Activated B cell treated with CpG ODN at 0.5 μM for 24 hours (primary cell): ENCODE data around the gene UBASH3A. TPM values are rescaled to one million over a fixed set of nuclear protein-coding genes. Genes with fewer than 3 reads are reported as not detected.

Experiments used
- ATAC-seq: fragments of 200-7000 bp; cut with Tn5 transposase; one replicate; pipeline ENCODE4 v1.10.0; 2021; ENCODE audit warnings: low read depth, mild to moderate bottlenecking, moderate library complexity
- CTCF ChIA-PET: fragments of 350-600 bp; sonication (Branson Sonifier 250); formaldehyde crosslinking; loops from one replicate; lab custom pipeline; 2021; ENCODE audit warnings: antibody characterized with exemption; lab: Charles Lee
- POLR2A ChIA-PET: fragments of 350-600 bp; sonication (Branson Sonifier 250); formaldehyde crosslinking; loops from one replicate; lab custom pipeline; 2021; ENCODE audit warnings: antibody characterized with exemption; lab: Charles Lee
- DNase-seq: peaks from one replicate; pipeline ENCODE4 v3.0.0; 2022
- H3K27ac Mint-ChIP-seq: one replicate; pipeline ENCODE4 v1.8.0; 2020; ENCODE audit warnings: mixed read lengths
- H3K27me3 Mint-ChIP-seq: one replicate; pipeline ENCODE4 v1.8.0; 2021; ENCODE audit warnings: mixed read lengths
- H3K36me3 Mint-ChIP-seq: one replicate; pipeline ENCODE4 v1.8.0; 2021; ENCODE audit warnings: low read depth, mixed read lengths
- H3K4me1 Mint-ChIP-seq: one replicate; pipeline ENCODE4 v1.8.0; 2021; ENCODE audit warnings: mixed read lengths
- H3K4me3 Mint-ChIP-seq: one replicate; pipeline ENCODE4 v1.8.0; 2020; ENCODE audit warnings: mild to moderate bottlenecking, mixed read lengths
- H3K9me3 Mint-ChIP-seq: one replicate; pipeline ENCODE4 v1.8.0; 2020; ENCODE audit warnings: mixed read lengths
- CTCF ChIP-seq: fragments of 200-600 bp; IDR thresholded peaks from one replicate; pipeline ENCODE4 v1.8.0; 2022; ENCODE audit warnings: antibody characterized with exemption, mild to moderate bottlenecking
- intact Hi-C: fragments of 100-400 bp; cut with micrococcal nuclease; formaldehyde crosslinking; loops from one replicate; pipeline ENCODE4 v1.15.1; 2024
- total RNA-seq: library from RNA; stranded (reverse); gene quantifications from 2 replicates; pipeline ENCODE4 v1.2.3, GENCODE V29; 2022

UBASH3A gene
- total RNA-seq, 1 donor from 2014 or later: not detected

GRCh38 chr21:42433946-42434551, 30.3 kb downstream of the UBASH3A start:
- peaks cover 15% of the 10 kb centered on the region for H3K9me3 Mint-ChIP-seq
- no peaks in the 10 kb centered on the region for H3K4me1 Mint-ChIP-seq
- ATAC-seq (no peak), DNase-seq (no peak)
- H3K4me3 Mint-ChIP-seq: no peak overlapping the region
- intact Hi-C loops: no loop called here
- peaks cover 25% of the 10 kb centered on the region for H3K27me3 Mint-ChIP-seq
- H3K27ac Mint-ChIP-seq: no peak overlapping the region
- H3K36me3 Mint-ChIP-seq: no peaks in the 10 kb centered on the region
- CTCF ChIA-PET: no interaction called here
- POLR2A ChIA-PET: no interaction called here
- TF ChIP-seq CTCF: no peak

- intact Hi-C loops: no loop called here
- no peak for TF ChIP-seq CTCF
- CTCF ChIA-PET: no interaction called here
- H3K27me3 Mint-ChIP-seq: peaks cover 26% of the 10 kb centered on the region
- H3K27ac Mint-ChIP-seq: no peak overlapping the region
- H3K4me1 Mint-ChIP-seq: peaks cover 2% of the 10 kb centered on the region
- ATAC-seq (no peak), DNase-seq (no peak)
- H3K36me3 Mint-ChIP-seq: no peaks in the 10 kb centered on the region
- H3K9me3 Mint-ChIP-seq: peaks cover 15% of the 10 kb centered on the region
- POLR2A ChIA-PET: no interaction called here
- H3K4me3 Mint-ChIP-seq: no peak overlapping the region
Measured at GRCh38 chr21:42434884-42435283, 31.2 kb downstream of the UBASH3A start.

GRCh38 chr21:42435401-42435800, 31.7 kb downstream of the UBASH3A start:
- no peak for TF ChIP-seq CTCF
- ATAC-seq (no peak), DNase-seq (no peak)
- Mint-ChIP-seq H3K9me3 (peaks cover 15% of the 10 kb centered on the region), H3K36me3 (no peaks in the 10 kb centered on the region), H3K27me3 (peaks cover 26% of the 10 kb centered on the region), H3K4me1 (peaks cover 7% of the 10 kb centered on the region), H3K4me3 (no peak overlapping the region), H3K27ac (no peak overlapping the region)
- POLR2A ChIA-PET: no interaction called here
- CTCF ChIA-PET: no interaction called here
- intact Hi-C loops: no loop called here

DNA sequence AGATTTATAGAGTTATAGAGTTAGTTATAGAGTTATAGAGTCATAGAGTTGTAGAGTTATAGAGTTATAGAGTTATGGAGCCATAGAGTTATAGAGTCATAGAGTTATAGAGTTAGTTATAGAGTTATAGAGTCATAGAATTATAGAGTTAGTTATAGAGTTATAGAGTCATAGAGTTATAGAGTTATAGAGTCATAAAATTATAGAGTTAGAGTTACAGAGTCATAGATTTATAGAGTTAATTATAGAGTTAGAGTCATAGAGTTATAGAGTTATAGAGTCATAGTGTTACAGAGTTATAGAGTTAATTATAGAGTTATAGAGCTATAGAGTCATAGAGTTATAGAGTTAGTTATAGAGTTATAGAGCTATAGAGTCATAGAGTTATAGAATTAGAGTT, 32.1 kb downstream of the UBASH3A start:
- Mint-ChIP-seq H3K4me1 (peaks cover 10% of the 10 kb centered on the region), H3K36me3 (no peaks in the 10 kb centered on the region), H3K27me3 (peaks cover 26% of the 10 kb centered on the region), H3K9me3 (peaks cover 15% of the 10 kb centered on the region), H3K27ac (no peak overlapping the region), H3K4me3 (no peak overlapping the region)
- ATAC-seq: no peak
- POLR2A ChIA-PET: no interaction called here
- TF ChIP-seq CTCF: no peak
- CTCF ChIA-PET: no interaction called here
- intact Hi-C loops: no loop called here
- DNase-seq: no peak

- Mint-ChIP-seq H3K4me3 (no peak overlapping the region), H3K27me3 (peaks cover 23% of the 10 kb centered on the region), H3K27ac (no peak overlapping the region), H3K9me3 (peaks cover 14% of the 10 kb centered on the region), H3K36me3 (no peaks in the 10 kb centered on the region), H3K4me1 (peaks cover 10% of the 10 kb centered on the region)
- no peak for TF ChIP-seq CTCF
- POLR2A ChIA-PET: no interaction called here
- CTCF ChIA-PET: no interaction called here
- DNase-seq (no peak), ATAC-seq (no peak)
- intact Hi-C loops: no loop called here
Measured at GRCh38 chr21:42436914-42437313, 33.2 kb downstream of the UBASH3A start.
